HG02970 (cell line): ENCODE measurements around the gene ZSWIM5.
"Not testable (repeated sequence)": the region's sequence is repeated elsewhere in the genome, so short reads cannot be mapped to it uniquely, and the experiment has no call there.

Experiments
- ATAC-seq: cut with Tn5 transposase; IDR thresholded peaks from one replicate; pipeline ENCODE4 v1.9.1; 2021; ENCODE audit warnings: mild to moderate bottlenecking, moderate library complexity, moderate number of reproducible peaks; ENCODE audit not compliant: unreplicated experiment, low FRiP score

ZSWIM5 gene

DNA sequence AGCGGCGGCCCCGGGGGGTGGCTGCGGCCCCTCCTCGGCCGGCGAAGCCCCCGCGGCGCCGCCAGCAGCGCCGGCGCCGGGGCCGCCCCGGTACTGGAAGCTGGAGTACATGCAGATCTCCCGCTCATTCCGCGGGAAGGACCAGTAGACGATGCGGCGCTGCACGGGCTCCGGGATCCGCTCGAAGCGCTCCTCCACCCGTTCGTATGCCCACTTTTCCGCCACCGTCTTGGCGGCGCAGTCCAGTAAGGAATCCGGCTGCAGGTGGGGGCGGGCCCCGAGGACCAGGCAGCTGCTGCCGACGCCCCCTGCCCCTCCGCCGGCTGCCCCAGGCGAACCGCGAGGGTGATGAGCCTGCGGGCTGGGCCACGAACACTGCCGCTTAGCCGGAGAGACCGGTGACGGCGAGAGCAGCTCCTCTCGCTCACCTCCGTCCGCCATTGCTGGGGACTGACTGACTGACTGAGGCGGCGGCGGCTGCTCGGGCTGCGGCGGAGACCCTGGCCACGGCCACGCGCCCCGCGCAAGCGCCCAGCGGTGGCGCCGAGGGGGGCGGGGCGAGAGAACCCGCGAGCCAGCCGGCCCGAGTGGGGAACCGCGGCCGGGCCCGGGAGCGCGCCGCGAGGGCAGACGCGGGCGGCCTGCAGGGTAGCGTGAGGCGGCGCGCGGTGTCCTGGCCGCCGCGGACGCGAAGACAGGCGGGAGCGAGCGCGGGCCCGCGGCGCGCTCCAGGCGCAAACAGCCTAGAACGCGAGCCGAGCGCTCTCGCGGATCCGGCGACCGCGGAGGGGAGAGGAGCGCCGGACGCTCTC, at the start of gene ZSWIM5:
Gene ZSWIM5 (minus strand): TSS at position 696 of the 812 bp plus-strand sequence. CDS start 255 bp downstream, at position 441.
- peak; percentile 53 for ATAC-seq

GRCh38 chr1:45254490-45254889, 48.1 kb upstream of the ZSWIM5 start:
- no peak for ATAC-seq

DNA sequence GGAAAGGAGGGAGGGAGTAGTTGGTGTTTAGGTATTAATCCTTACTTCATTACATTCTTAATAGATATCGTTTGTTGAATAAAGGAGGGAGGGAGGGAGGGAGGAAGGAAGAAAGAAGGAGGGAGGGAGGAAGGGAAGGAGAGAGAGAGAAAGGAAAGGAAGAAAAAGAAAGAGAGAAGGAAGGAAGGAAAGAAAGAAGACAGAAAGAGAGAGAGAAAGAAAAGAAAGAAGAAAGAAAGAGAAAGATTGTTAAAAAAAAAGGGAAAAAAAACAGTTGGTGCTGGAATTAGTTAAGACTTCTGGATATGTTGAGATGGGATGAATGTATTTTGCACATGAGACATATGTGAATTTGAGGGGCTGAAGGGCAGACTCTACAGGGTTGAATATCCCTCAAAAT, 44.1 kb upstream of the ZSWIM5 start:
- ATAC-seq = no peak

DNA sequence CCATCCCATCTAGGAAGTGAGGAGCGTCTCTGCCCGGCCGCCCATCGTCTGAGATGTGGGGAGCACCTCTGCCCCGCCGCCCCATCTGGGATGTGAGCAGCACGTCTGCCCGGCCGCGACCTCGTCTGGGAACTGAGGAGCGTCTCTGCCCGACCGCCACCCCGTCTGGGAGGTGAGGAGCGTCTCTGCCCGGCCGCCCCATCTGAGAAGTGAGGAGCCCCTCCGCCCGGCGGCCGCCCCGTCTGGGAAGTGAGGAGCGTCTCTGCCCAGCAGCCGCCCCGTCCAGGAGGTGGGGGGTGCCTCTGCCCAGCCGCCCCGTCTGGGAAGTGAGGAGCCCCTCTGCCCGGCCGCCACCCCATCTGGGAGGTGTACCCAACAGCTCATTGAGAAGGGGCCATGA, 41.6 kb upstream of the ZSWIM5 start:
- not testable (repeated sequence) for ATAC-seq

- no peak for ATAC-seq
Observed at GRCh38 chr1:45246760-45247159, 40.4 kb upstream of the ZSWIM5 start.

- not testable (repeated sequence) for ATAC-seq
Observed at GRCh38 chr1:45246359-45246758, 40.0 kb upstream of the ZSWIM5 start.

DNA sequence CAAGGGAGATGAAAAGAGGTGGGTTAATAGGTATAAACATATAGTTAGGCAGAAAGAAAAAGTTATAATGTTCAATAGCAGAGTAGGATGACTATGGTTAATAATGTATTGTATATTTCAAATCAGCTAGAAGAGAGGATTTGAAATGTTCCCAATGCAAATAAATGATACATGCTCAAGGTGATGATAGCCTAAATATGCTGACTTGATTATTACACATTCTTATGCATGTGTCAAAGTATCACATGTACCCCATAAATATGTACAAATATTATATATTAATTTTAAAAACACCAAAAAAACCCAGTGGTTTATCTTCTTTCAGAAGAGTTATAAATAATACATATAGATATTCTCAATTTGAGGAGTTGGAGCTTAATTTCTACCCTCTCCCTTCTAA, 38.3 kb upstream of the ZSWIM5 start:
- ATAC-seq = no peak

GRCh38 chr1:45243476-45244343, 37.3 kb upstream of the ZSWIM5 start:
- ATAC-seq = no peak

- ATAC-seq = no peak
Observed at GRCh38 chr1:45238846-45239245, 32.4 kb upstream of the ZSWIM5 start.

DNA sequence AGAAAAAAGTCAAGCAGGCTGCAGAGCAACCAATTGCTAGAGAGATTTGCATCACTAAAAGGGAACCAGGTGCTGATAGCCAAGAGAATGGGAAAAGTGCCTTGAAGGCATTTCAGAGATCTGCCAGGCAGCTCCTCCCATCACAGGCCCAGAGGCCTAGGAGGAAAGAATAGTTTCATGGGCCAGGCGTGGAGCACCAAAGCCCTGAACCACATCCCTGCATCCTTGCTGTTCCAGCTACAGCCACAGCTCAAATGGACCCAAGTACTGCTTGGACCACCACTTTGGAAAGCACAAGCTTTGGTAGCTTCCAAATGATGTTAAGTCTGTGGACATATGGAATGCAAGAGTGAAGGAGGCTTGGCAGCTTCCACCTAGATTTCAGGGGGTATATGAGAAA, 29.7 kb upstream of the ZSWIM5 start:
- ATAC-seq = no peak

DNA sequence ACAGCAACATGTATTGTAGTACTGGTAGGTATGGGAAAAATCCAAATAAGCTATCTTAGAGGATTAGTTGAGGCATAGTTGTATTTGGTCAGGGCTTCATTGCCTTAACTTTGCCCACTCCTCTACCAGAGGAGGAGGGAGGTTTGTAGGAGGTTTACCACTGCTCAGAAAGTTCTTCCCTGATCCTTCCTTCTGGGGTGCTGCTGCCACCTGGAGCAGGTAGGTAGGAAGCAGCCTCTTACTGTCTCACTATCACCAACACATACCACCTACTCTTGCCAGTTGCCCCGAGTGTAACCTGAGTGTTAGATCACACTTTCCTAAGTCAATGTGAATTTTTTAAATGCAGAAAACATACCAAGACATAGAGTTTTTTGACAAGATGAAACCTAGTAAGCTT, 24.1 kb upstream of the ZSWIM5 start:
- ATAC-seq = no peak

DNA sequence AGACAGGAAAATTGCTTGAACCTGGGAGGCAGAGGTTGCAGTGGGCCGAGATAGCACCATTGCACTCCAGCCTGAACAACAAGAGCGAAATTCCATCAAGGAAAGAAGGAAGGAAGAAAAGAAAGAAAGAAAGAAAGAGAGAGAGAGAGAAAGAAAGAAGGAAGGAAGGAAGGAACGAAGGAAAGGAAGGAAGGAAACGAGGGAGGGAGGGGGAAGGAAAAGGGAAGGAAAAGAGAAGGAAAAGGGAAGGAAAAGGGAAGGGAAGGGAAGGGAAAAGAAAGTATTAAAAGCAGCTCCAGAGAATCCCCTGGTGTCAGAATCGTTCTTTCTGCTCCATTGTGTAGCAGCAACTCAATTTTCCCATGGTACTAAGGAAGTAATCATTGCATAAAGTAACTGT, 19.2 kb upstream of the ZSWIM5 start:
- ATAC-seq = no peak

GRCh38 chr1:45223710-45224109, 17.3 kb upstream of the ZSWIM5 start:
- ATAC-seq = not testable (repeated sequence)

DNA sequence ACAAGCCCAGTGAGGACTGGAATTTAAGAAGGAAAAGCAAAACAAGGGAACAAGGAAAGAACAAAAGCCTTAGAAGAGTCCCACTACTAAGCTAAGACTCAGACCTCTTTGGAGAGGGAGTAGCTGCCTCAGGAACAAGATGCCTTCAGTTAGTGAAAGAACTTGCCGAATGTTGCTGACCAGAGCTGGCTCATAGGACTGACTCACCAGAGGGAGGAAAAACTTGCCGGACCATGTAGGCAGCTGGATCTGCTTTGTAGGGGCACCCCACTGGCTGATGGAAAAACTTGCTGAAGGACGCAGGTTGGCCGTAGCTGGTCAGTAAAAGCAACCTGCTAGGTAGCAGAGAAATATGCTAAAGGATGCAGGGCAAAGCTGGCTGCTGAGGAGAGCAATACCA, 15.3 kb upstream of the ZSWIM5 start:
- ATAC-seq = no peak

- ATAC-seq = no peak
Observed at GRCh38 chr1:45216861-45217260, 10.5 kb upstream of the ZSWIM5 start.

DNA sequence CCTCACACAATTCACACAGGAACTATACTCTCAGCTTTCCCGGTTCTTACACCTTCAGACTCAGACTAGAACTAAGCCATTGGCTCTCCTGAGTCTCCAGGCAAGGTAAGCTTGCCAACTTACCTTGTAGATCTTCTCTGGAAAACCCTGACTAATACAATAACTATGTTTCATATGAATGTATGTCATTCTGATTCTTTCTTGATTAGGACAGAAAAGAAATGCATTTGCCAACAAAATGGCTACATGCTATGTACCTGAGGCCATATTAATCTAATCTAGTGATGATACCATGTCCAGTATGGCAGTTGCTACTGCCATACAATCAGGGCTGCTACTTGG, 9.8 kb upstream of the ZSWIM5 start:
- ATAC-seq = no peak

- no peak for ATAC-seq
Observed at GRCh38 chr1:45215485-45216199, 9.2 kb upstream of the ZSWIM5 start.

GRCh38 chr1:45213892-45214291, 7.5 kb upstream of the ZSWIM5 start:
- no peak for ATAC-seq

GRCh38 chr1:45211076-45211475, 4.7 kb upstream of the ZSWIM5 start:
- ATAC-seq = no peak

DNA sequence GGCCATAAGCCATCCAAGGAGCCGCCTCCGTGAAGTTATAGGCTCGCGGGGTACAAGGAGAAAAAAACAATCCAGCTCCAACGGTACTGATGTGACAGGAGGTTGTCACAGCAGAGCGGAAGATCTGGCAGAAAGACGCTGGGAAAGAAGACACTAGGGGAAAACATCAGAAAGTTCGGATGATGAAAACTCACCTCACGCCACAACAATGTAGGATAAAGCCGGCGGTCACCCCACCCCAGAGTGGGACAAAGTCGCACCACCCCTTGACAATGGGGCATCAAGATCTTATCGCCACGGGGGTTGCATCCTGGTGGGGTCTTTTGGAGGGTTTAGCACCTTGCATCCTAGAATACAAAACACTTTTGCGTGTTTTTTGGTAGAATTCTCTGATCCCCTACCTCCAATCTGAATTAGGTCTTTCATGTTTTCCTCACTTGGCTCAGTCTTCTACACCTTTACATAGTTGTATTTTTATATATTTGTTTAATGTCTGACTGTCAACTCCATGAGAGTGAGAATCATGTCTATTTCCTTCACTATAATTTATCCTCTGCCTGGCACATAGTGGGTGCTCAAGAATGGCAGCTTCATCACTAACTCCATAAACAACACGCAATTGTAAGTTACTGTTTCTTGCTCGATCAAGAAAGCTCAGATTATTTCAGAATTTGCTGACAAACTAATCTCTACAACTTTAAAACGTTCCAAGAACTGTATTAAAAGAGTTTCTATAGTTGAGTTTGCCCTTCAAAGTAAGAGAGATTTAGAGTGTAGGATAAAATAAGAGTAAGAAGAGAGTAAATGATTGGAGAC, 611 bp upstream of the ZSWIM5 start:
- no peak for ATAC-seq
